Panc1 (cell line): ENCODE results near the gene TMUB1.

ENCODE experiments used
- POLR2AphosphoS5 ChIP-seq: IDR thresholded peaks from 2 replicates; pipeline ENCODE4 v1.6.1; 2012; ENCODE audit warnings: mild to moderate bottlenecking, low read depth, low read length, moderate library complexity
- SIN3A ChIP-seq: IDR thresholded peaks from 2 replicates; pipeline ENCODE4 v1.6.1; 2012; ENCODE audit warnings: low read depth, mild to moderate bottlenecking, low read length, moderate library complexity, borderline replicate concordance; ENCODE audit not compliant: insufficient read depth
- TCF7L2 ChIP-seq: IDR thresholded peaks from 2 replicates; pipeline ENCODE4 v1.6.1; 2011; ENCODE audit warnings: mild to moderate bottlenecking, low read depth, low read length, inconsistent platforms
- TF ChIP-seq, protein P1 (sequence below): fragments of 450-650 bp; IDR thresholded peaks from 2 replicates; pipeline ENCODE4 v1.5.1; 2017; ENCODE audit warnings: mild to moderate bottlenecking
- TF ChIP-seq, protein P2 (sequence below), 2 experiments: IDR thresholded peaks; 2 replicates each; pipeline ENCODE4 v1.6.1; 2011 to 2012; ENCODE audit warnings: low read depth in 2 of 2, control low read depth in 1 of 2, low read length in 1 of 2, mild to moderate bottlenecking in 1 of 2, moderate library complexity in 1 of 2; ENCODE audit not compliant: insufficient read depth in 1 of 2

DNA sequence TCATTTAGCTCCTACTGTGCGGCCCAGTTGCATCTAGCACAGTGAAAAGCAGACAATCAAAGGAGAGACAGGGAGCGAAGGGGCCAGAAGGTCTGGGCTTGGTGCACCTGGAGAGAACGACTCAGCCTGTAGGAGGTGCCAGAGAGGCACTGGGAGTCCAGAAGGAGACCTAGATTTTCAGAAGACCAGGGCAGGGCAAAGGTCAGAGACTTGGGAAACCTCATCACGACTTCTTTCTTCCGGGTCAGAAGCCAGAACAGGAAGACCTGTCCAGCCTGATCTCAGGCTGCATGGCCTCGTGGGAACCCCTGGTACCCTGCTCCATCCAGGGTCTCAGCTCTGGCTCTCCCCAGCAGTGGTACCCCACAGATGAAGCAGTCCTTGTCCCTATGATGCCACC, 8.1 kb upstream of the TMUB1 start:
- no peak for TF ChIP-seq POLR2AphosphoS5
- TF ChIP-seq, protein P1, sequence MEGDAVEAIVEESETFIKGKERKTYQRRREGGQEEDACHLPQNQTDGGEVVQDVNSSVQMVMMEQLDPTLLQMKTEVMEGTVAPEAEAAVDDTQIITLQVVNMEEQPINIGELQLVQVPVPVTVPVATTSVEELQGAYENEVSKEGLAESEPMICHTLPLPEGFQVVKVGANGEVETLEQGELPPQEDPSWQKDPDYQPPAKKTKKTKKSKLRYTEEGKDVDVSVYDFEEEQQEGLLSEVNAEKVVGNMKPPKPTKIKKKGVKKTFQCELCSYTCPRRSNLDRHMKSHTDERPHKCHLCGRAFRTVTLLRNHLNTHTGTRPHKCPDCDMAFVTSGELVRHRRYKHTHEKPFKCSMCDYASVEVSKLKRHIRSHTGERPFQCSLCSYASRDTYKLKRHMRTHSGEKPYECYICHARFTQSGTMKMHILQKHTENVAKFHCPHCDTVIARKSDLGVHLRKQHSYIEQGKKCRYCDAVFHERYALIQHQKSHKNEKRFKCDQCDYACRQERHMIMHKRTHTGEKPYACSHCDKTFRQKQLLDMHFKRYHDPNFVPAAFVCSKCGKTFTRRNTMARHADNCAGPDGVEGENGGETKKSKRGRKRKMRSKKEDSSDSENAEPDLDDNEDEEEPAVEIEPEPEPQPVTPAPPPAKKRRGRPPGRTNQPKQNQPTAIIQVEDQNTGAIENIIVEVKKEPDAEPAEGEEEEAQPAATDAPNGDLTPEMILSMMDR = peak; percentile 82
- no peak for TF ChIP-seq SIN3A
- TF ChIP-seq, protein P2, sequence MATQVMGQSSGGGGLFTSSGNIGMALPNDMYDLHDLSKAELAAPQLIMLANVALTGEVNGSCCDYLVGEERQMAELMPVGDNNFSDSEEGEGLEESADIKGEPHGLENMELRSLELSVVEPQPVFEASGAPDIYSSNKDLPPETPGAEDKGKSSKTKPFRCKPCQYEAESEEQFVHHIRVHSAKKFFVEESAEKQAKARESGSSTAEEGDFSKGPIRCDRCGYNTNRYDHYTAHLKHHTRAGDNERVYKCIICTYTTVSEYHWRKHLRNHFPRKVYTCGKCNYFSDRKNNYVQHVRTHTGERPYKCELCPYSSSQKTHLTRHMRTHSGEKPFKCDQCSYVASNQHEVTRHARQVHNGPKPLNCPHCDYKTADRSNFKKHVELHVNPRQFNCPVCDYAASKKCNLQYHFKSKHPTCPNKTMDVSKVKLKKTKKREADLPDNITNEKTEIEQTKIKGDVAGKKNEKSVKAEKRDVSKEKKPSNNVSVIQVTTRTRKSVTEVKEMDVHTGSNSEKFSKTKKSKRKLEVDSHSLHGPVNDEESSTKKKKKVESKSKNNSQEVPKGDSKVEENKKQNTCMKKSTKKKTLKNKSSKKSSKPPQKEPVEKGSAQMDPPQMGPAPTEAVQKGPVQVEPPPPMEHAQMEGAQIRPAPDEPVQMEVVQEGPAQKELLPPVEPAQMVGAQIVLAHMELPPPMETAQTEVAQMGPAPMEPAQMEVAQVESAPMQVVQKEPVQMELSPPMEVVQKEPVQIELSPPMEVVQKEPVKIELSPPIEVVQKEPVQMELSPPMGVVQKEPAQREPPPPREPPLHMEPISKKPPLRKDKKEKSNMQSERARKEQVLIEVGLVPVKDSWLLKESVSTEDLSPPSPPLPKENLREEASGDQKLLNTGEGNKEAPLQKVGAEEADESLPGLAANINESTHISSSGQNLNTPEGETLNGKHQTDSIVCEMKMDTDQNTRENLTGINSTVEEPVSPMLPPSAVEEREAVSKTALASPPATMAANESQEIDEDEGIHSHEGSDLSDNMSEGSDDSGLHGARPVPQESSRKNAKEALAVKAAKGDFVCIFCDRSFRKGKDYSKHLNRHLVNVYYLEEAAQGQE (IDR thresholded peaks at IDR 0.05; ENCODE audit: insufficient read depth in 1 of 2, low read depth in 2 of 2, low read length in 1 of 2) = no peak
- no peak for TF ChIP-seq TCF7L2
